CD4-positive, alpha-beta T cell treated with Interleukin-17A for 4 hours (primary cell): Measurements from ENCODE around the gene MUTYH.

ENCODE experiments used
- DNase-seq: peaks from one replicate; pipeline ENCODE4 v3.0.0-alpha.2; 2020; ENCODE audit warnings: mixed read lengths

The MUTYH gene

GRCh38 chr1:45348966-45349677 is 8.9 kb upstream of the MUTYH start:
- DNase-seq, result no peak

GRCh38 chr1:45348609-45348965 is 8.3 kb upstream of the MUTYH start:
- DNase-seq, result no peak

- DNase-seq, result no peak
Measured at GRCh38 chr1:45348020-45348419, 7.8 kb upstream of the MUTYH start.

- DNase-seq, result no peak
Measured at GRCh38 chr1:45346473-45346872, 6.2 kb upstream of the MUTYH start.

GRCh38 chr1:45345014-45345413 is 4.8 kb upstream of the MUTYH start:
- DNase-seq, result no peak

GRCh38 chr1:45344499-45344898 is 4.3 kb upstream of the MUTYH start:
- DNase-seq, result no peak

- DNase-seq, result peak; percentile 11
Measured at GRCh38 chr1:45340816-45341466, 701 bp upstream of the MUTYH start.

GRCh38 chr1:45337630-45338325 is 2.5 kb downstream of the MUTYH start:
- DNase-seq, result no peak

- no peak for DNase-seq
Measured at GRCh38 chr1:45335855-45336324, 4.3 kb downstream of the MUTYH start.

GRCh38 chr1:45334308-45335245 is 5.7 kb downstream of the MUTYH start:
- DNase-seq, result no peak

GRCh38 chr1:45332346-45332720 is 7.9 kb downstream of the MUTYH start:
- no peak for DNase-seq

- DNase-seq, result no peak
Measured at GRCh38 chr1:45331436-45332345, 8.5 kb downstream of the MUTYH start.

- no peak for DNase-seq
Measured at GRCh38 chr1:45329445-45329844, 10.8 kb downstream of the MUTYH start.

- no peak for DNase-seq
Measured at GRCh38 chr1:45328680-45329079, 11.6 kb downstream of the MUTYH start.

GRCh38 chr1:45327644-45328515 is 12.4 kb downstream of the MUTYH start:
- DNase-seq, result no peak

GRCh38 chr1:45326627-45327623 is 13.3 kb downstream of the MUTYH start, which contains the start of gene HPDL:
HPDL (plus strand) TSS chr1:45326895; CDS start chr1:45327149, 254 bp downstream.
- DNase-seq, result peak; percentile 78

- DNase-seq, result no peak
Measured at GRCh38 chr1:45325851-45326506, 14.3 kb downstream of the MUTYH start.

GRCh38 chr1:45322486-45323040 is 17.7 kb downstream of the MUTYH start:
- no peak for DNase-seq
